Epithelial cell of prostate (primary cell): Measurements from ENCODE around the gene ARHGAP10.
"Not testable (repeated sequence)": the region's sequence is repeated elsewhere in the genome, so short reads cannot be mapped to it uniquely, and the experiment has no call there.

Source experiments
- DNase-seq: peaks from one replicate; pipeline ENCODE4 v3.0.0-alpha.2; 2011; ENCODE audit warnings: low read depth, low spot score
- H3K27ac ChIP-seq: fragments of 450-650 bp; 2 replicates; pipeline ENCODE4 v1.5.1; 2017; ENCODE audit warnings: mild to moderate bottlenecking

The ARHGAP10 gene

DNA sequence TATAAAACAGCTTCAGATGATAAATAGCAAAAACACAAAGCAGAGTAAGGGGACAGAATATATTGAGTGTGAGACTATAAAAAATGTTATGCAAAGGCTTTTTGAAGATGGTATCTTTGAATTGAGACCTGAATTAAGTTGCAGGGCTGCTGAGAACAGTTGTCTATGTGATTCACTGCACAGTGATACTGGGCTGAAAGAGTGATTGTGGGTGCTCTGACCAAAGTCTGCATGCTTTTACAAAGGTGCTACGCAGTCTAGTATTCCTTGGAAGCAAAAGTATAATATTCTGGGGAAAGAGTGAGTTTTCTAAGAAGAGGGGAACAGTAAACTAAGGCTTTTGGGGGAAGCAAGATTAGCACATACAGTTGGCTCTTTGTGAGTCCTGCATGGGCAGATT lies 234.0 kb downstream of the ARHGAP10 start:
- DNase-seq, result no peak
- no peak overlapping the region for H3K27ac ChIP-seq

DNA sequence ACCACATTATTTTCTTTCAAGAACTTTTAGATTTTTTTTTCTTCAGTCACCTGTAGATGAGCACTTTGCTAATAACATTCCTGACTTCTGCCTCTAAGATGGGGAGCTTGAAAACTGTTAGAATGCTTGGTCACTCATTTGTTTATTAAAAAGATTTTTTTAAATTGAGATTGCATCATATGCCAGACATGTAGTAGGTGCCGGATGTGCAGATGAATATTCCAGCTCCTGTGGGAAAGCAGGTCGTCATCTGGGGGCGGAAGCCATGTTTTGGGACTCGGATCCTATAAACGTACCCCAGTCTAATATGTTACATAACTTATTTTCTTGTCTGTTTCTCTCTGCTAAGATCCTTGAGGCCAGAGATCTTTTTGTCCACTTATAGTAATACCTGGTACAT lies 236.8 kb downstream of the ARHGAP10 start:
- no peak for DNase-seq
- no peak overlapping the region for H3K27ac ChIP-seq

GRCh38 chr4:147969573-147970385 lies 237.9 kb downstream of the ARHGAP10 start:
- no peak for DNase-seq
- H3K27ac ChIP-seq, result no peak overlapping the region

DNA sequence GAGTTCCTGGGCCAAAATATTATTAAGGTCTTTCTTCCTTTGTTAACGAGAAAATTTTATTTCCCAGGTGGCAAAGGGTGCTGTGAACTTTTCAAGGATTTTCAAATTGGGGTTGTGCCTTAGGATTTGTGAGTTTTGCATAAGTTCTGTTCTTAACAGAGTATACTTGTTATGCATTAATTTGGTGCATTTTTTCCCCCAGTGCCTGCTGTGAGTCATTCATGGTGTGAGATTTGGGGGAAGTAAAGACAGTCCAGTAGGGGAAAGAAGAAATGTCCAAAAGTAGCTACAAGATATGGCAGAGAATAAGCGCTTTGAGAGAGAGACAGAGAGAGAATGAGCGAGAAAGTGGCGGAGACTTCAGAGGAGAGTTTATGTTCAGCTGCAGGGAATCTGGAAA lies 239.2 kb downstream of the ARHGAP10 start:
- DNase-seq, result no peak
- no peak overlapping the region for H3K27ac ChIP-seq

DNA sequence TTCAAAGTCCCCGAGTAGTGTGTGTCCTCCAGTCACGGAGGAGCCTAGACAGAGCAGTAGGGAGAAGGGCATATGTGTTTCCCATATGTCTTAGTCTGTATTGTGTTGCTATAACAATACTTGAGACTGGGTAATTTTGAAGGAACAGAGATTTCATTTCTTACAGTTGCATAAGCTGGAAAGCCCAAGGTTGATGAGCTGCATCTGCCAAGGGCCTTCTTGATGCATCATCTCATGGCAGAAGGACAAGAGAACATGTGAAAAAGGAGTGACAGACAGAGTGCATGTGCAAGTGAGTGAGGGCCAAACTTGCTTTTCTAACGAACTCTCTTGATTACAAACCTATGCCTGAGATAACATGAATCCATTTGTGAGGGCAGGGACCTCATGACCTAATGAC lies 243.4 kb downstream of the ARHGAP10 start:
- DNase-seq, result no peak
- peak overlapping the region; percentile 38 for H3K27ac ChIP-seq

- H3K27ac ChIP-seq, result peak overlapping the region; percentile 38
- no peak for DNase-seq
These were observed 244.3 kb downstream of the ARHGAP10 start for GRCh38 chr4:147975933-147976928.

- H3K27ac ChIP-seq, result no peak overlapping the region
- DNase-seq, result no peak
These were observed 248.7 kb downstream of the ARHGAP10 start for GRCh38 chr4:147980586-147980985.

DNA sequence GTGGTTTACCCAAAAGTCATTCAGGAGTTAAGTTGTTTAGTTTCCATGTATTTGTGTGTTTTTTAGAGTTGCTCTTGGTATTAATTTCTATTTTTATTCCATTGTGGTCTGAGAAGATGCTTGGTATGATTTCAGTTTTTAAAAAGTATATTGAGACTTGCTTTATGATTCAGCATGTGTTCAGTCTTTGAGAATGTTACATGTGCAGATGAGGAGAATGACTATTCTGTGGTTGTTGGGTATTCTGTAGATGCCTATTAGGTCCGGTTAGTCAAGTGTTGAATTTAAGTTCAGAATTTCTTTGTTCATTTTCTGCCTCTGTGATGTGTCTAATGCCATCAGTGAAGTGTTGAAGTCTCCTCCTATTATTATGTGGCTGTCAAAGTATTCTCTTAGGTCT lies 249.4 kb downstream of the ARHGAP10 start:
- no peak overlapping the region for H3K27ac ChIP-seq
- DNase-seq, result no peak

GRCh38 chr4:147984065-147984777 lies 252.3 kb downstream of the ARHGAP10 start:
- no peak for DNase-seq
- no peak overlapping the region for H3K27ac ChIP-seq

GRCh38 chr4:147984778-147985138 lies 252.9 kb downstream of the ARHGAP10 start:
- H3K27ac ChIP-seq, result no peak overlapping the region
- DNase-seq, result no peak

- DNase-seq, result no peak
These were observed 253.5 kb downstream of the ARHGAP10 start for GRCh38 chr4:147985376-147985775.

DNA sequence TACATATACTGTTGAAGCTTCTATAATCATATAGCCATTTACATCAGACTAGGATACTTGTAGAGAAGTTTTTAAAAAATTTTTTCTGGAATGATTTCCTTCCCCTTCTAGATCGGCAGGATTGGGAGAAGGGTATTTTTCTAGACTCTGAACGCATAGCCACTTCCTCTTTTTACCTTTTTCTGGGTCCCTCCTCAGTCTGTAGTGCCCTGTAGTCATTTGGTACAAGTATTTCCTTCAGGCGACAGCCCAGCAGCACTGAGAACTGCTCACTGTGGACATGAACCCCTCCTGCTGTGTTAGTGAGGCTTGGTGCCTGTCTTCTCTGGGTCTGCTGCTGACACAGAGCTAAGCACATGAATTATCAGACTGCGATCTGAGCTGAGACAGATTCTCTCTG lies 255.4 kb downstream of the ARHGAP10 start:
- no peak for DNase-seq
- H3K27ac ChIP-seq, result no peak overlapping the region

More at GRCh38 chr4:147985376-147985775, 253.5 kb downstream of the ARHGAP10 start:
- no peak overlapping the region for H3K27ac ChIP-seq

DNA sequence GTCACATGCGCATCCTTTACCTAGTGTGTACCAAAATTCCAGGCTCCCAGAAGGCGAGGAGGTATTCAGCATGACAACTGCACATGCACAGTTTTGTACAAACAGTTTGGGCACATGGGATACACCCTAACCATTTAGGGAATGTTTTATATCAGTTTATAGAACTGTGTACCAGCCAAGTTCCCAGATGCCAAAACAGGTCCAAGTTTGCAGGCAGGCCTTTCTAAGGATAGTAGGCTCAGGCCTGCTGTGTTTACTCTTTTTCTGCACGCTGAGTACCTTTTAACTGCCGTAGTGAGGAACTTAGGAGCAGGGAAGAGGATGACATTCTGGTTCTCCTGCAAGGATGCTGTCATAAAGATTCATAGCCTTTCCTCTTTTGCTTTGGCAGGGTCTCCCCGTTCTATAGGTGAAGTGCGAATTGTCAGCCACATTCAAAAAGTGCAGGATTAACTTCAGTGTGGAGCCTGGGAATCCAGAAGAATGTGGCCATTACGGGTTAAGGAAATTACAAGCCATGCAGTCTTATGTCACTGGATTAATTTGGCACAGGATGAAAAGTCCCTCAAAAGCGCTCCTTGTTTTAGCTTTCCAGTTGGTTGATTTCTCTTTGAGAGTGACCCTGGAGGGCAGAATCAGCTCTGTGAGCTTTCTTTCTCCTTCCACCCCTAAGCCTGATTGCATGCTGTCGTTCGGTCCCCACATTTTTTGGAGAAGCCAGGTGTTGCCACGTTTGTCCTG lies 259.8 kb downstream of the ARHGAP10 start:
- DNase-seq, result no peak

DNA sequence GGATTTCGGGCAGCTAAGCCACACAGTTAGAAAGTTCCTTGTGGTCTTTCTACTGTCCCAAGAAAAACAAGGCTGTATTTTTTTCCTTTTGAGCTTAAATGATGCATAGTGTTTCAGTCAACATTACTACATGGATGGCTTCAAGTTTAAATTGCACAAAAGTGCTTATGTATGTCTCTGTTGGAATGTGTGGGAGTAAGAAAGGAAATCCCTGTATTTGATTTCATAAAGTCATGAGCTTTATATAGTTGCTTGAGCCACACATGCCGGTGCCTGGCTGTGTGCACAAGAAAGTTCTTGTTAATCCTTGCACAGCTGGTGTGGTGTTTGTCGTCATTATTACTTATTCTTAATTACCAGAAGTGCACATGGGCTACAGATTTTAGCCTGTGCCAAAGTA lies 262.2 kb downstream of the ARHGAP10 start:
- no peak for DNase-seq
- H3K27ac ChIP-seq, result no peak overlapping the region

More for the DNA sequence above, 259.8 kb downstream of the ARHGAP10 start:
- no peak overlapping the region for H3K27ac ChIP-seq

- no peak for DNase-seq
- H3K27ac ChIP-seq, result no peak overlapping the region
These were observed 262.9 kb downstream of the ARHGAP10 start for GRCh38 chr4:147994491-147995385.

DNA sequence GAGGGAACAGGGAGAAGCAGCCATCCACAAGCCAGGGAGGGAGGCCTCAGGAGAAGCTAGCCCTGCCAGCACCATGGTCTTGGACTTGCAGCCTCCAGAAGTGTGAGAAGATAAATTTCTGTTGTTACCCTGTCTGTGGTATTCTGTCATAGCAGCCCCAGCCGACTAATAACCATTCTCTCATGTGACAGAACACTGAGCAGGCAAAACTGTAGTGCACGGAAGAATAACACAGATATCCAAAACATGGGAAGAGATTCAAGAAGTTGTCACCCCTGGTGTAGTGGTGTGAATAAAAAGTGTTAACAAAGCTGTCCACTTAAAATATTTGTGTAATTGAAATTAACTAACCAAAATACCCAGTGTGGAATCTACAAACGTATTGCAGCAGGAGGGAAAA lies 265.0 kb downstream of the ARHGAP10 start:
- H3K27ac ChIP-seq, result no peak overlapping the region
- no peak for DNase-seq

DNA sequence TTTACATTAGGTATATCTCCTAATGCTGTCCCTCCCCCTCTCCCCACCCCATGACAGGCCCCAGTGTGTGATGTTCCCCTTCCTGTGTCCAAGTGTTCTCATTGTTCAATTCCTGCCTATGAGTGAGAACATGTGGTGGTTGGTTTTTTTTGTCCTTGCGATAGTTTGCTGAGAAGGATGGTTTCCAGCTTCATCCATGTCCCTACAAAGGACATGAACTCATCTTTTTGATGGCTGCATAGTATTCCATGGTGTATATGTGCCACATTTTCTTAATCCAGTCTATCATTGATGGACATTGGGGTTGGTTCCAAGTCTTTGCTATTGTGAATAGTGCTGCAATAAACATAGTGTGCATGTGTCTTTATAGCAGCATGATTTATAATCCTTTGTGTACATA lies 268.1 kb downstream of the ARHGAP10 start:
- not testable (repeated sequence) for DNase-seq, H3K27ac ChIP-seq

DNA sequence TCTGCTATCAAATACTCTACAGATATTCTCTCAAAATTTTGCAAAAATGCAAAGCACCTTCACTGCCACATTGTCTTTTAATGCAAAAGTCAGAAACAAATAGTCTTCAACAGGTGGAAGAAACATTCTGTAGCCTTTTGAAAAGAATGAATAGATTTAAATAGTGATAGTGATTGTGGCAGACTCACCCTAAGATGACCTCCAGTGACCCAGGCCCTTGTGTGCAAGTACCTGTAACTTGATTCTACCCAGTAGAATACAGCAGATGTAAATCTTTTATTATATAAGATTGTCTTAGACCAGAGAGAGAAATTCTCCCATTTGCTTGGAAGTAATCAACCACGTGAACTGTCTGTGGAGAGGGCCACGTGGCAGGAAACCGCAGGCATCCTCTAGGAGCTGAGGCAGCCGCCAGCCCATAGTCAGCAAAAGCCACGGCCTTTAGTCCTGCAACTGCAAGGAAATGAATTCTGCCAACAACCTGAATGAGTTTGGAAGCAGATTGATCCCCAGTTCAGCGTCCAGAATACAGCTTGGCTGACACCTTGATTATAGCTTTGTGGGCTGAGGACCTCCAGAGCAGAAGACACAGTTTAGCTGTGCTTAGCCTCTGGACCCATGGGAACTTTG lies 272.5 kb downstream of the ARHGAP10 start:
- DNase-seq, result no peak

More for the DNA sequence above, 272.5 kb downstream of the ARHGAP10 start:
- H3K27ac ChIP-seq, result no peak overlapping the region
